Loucy (cell line): ENCODE results near the gene CELF4.

Experiments
- H2AFZ ChIP-seq: fragments of 200-600 bp; sonication (generic); 2 replicates; pipeline ENCODE4 v1.6.0; 2016; ENCODE audit warnings: antibody characterized with exemption, mild to moderate bottlenecking, low read length, moderate library complexity
- H3F3A ChIP-seq: fragments of 200-600 bp; 2 replicates; pipeline ENCODE4 v1.6.0; 2016; ENCODE audit warnings: antibody characterized with exemption, low read depth, mild to moderate bottlenecking
- H3K27me3 ChIP-seq: fragments of 200-600 bp; sonication (generic); 2 replicates; pipeline ENCODE4 v1.6.1; 2014; ENCODE audit warnings: low read length, mild to moderate bottlenecking; ENCODE audit not compliant: insufficient read depth, poor library complexity, severe bottlenecking
- H3K36me3 ChIP-seq: fragments of 200-600 bp; sonication (generic); 2 replicates; pipeline ENCODE4 v1.6.1; 2016; ENCODE audit warnings: low read length; ENCODE audit not compliant: insufficient read depth
- H3K4me1 ChIP-seq: fragments of 200-600 bp; sonication (generic); 2 replicates; pipeline ENCODE4 v1.5.1; 2014; ENCODE audit warnings: low read length, mild to moderate bottlenecking; ENCODE audit not compliant: insufficient read depth, poor library complexity, severe bottlenecking
- H3K4me2 ChIP-seq: fragments of 200-600 bp; sonication (generic); 2 replicates; pipeline ENCODE4 v1.6.0; 2014; ENCODE audit warnings: antibody characterized with exemption, low read length, low read depth, mild to moderate bottlenecking; ENCODE audit not compliant: poor library complexity, severe bottlenecking
- H3K4me3 ChIP-seq: fragments of 200-600 bp; sonication (generic); 2 replicates; pipeline ENCODE4 v1.5.1; 2014; ENCODE audit warnings: low read length, mild to moderate bottlenecking, mixed read lengths; ENCODE audit not compliant: poor library complexity, severe bottlenecking
- H3K79me2 ChIP-seq: fragments of 200-600 bp; sonication (generic); 2 replicates; pipeline ENCODE4 v1.6.1; 2014; ENCODE audit warnings: low read length; ENCODE audit not compliant: insufficient read depth
- H3K9ac ChIP-seq: fragments of 200-600 bp; sonication (generic); 2 replicates; pipeline ENCODE4 v1.6.0; 2014; ENCODE audit warnings: mild to moderate bottlenecking, low read depth, low read length, moderate library complexity; ENCODE audit not compliant: poor library complexity, severe bottlenecking
- H3K9me2 ChIP-seq: fragments of 200-600 bp; sonication (generic); replicated peaks from 2 replicates; pipeline ENCODE4 v1.6.1; 2016; ENCODE audit warnings: low read depth, low read length, mixed read lengths
- H3K9me3 ChIP-seq: fragments of 200-600 bp; sonication (generic); 2 replicates; pipeline ENCODE4 v1.6.1; 2014; ENCODE audit warnings: mild to moderate bottlenecking, antibody characterized with exemption, low read length, low read depth; ENCODE audit not compliant: insufficient read depth
- H4K20me1 ChIP-seq: fragments of 200-600 bp; sonication (generic); 2 replicates; pipeline ENCODE4 v1.6.0; 2014; ENCODE audit warnings: antibody characterized with exemption, low read length, mild to moderate bottlenecking; ENCODE audit not compliant: insufficient read depth, poor library complexity, severe bottlenecking
- EZH2phosphoT487 ChIP-seq: fragments of 200-600 bp; IDR thresholded peaks from 2 replicates; pipeline ENCODE4 v1.6.1; 2018; ENCODE audit warnings: antibody characterized with exemption, mild to moderate bottlenecking, moderate library complexity, borderline replicate concordance
- TF ChIP-seq, protein P1 (sequence below): fragments of 200-600 bp; sonication (generic); conservative IDR thresholded peaks from 2 replicates; pipeline ENCODE4 v1.5.1; 2014; ENCODE audit warnings: mild to moderate bottlenecking, antibody characterized with exemption, low read length

The CELF4 gene

DNA sequence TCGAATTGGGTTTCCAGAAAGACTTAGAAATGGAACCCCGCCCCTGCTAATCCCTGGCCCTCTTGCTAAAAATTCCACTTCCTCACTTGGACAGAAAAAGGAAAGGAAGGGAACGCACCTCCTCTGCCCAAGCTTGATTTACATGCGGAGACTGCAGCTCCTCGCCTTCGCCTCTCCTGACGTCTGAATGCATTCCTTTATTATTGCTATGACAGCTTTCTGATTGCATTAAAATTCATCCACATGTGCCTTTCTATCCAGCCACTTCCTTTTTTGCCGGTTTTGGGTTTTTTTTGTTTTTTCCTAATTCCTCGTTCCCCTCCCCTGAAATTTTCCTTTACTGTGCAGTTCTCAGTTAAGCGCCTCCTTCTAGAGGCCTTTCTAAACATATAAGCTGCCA is 287.8 kb downstream of the CELF4 start:
- Histone ChIP-seq H3K9ac (no peak overlapping the region), H3K4me3 (no peak overlapping the region), H3K9me3 (no peaks in the 10 kb centered on the region; the same call in 1 of the 2 replicates), H3F3A (no peaks in the 10 kb centered on the region), H2AFZ (no peak overlapping the region), H4K20me1 (no peaks in the 10 kb centered on the region), H3K79me2 (no peaks in the 10 kb centered on the region), H3K4me2 (no peak overlapping the region), H3K9me2 (no peaks in the 10 kb centered on the region), H3K27me3 (no peaks in the 10 kb centered on the region), H3K36me3 (no peaks in the 10 kb centered on the region), H3K4me1 (no peaks in the 10 kb centered on the region)
- TF ChIP-seq, protein P1, sequence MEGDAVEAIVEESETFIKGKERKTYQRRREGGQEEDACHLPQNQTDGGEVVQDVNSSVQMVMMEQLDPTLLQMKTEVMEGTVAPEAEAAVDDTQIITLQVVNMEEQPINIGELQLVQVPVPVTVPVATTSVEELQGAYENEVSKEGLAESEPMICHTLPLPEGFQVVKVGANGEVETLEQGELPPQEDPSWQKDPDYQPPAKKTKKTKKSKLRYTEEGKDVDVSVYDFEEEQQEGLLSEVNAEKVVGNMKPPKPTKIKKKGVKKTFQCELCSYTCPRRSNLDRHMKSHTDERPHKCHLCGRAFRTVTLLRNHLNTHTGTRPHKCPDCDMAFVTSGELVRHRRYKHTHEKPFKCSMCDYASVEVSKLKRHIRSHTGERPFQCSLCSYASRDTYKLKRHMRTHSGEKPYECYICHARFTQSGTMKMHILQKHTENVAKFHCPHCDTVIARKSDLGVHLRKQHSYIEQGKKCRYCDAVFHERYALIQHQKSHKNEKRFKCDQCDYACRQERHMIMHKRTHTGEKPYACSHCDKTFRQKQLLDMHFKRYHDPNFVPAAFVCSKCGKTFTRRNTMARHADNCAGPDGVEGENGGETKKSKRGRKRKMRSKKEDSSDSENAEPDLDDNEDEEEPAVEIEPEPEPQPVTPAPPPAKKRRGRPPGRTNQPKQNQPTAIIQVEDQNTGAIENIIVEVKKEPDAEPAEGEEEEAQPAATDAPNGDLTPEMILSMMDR, result no peak
- no peak for TF ChIP-seq EZH2phosphoT487

DNA sequence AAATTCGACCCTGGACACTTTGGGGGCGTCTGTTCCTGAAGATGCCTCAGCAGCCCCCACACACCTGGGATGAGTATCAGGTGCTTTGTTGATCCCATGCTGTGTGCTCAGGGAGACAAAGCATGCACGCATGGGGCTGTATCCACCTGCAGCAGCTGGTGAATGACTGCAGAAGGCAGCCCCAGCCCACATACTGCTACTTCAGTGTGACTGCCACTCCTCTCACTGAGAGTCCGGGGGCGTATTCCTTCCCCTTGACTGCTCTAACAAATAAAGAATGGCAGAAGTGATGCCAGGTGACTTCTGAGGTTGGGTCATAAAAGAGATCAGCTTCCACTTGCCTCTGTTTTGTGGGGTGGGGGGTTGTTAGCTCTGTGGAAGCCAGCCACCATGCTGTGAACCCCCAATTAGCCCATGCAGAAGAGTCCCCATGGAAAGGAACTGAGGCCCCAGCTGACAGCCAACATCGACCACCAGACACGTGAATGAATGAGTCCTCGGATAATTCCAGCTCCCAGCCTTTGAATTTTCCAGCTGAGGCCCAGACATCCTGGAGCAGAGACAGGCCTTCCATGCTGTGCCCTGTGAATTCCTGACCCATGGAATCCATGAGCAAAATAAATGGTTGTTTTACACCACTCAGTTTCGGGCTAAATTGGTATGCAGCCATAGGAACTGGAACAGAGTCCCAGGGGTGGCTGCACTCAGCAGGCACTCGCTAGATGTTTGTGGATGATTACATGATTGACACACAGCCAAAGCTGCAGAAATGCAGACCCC is 289.3 kb downstream of the CELF4 start:
- H2AFZ ChIP-seq, result no peak overlapping the region

GRCh38 chr18:37275237-37275741 is 290.3 kb downstream of the CELF4 start:
- no peaks in the 10 kb centered on the region for H3K79me2 ChIP-seq
- H4K20me1 ChIP-seq, result no peaks in the 10 kb centered on the region
- no peak overlapping the region for H3K4me3 ChIP-seq
- TF ChIP-seq, protein P1, result no peak
- no peak for TF ChIP-seq EZH2phosphoT487
- no peak overlapping the region for H2AFZ ChIP-seq
- H3K36me3 ChIP-seq, result no peaks in the 10 kb centered on the region
- H3K4me2 ChIP-seq, result no peak overlapping the region
- H3K9me3 ChIP-seq, result no peaks in the 10 kb centered on the region; the same call in 1 of the 2 replicates
- no peak overlapping the region for H3K9ac ChIP-seq
- H3K9me2 ChIP-seq, result no peaks in the 10 kb centered on the region
- H3K27me3 ChIP-seq, result no peaks in the 10 kb centered on the region
- H3K4me1 ChIP-seq, result no peaks in the 10 kb centered on the region
- no peaks in the 10 kb centered on the region for H3F3A ChIP-seq

More for the DNA sequence above, 289.3 kb downstream of the CELF4 start:
- H3K4me1 ChIP-seq, result no peaks in the 10 kb centered on the region
- no peaks in the 10 kb centered on the region for H3K9me2 ChIP-seq
- H3F3A ChIP-seq, result no peaks in the 10 kb centered on the region
- TF ChIP-seq, protein P1, result no peak
- no peak for TF ChIP-seq EZH2phosphoT487
- no peak overlapping the region for H3K4me2 ChIP-seq
- no peaks in the 10 kb centered on the region for H3K36me3 ChIP-seq
- no peaks in the 10 kb centered on the region for H3K27me3 ChIP-seq
- H3K4me3 ChIP-seq, result no peak overlapping the region
- no peaks in the 10 kb centered on the region; the same call in 1 of the 2 replicates for H3K9me3 ChIP-seq
- H3K79me2 ChIP-seq, result no peaks in the 10 kb centered on the region
- H3K9ac ChIP-seq, result no peak overlapping the region
- no peaks in the 10 kb centered on the region for H4K20me1 ChIP-seq
